Peyer's patch (tissue), 4 donors: ENCODE data around the gene MBL2.

Experiments used
- CTCF ChIP-seq, 6 experiments: fragments of 450-650 bp in 4 of 6; fragments of 200-600 bp in 2 of 6; sonication (generic) in 1 of 6; IDR thresholded peaks; one replicate each; pipeline ENCODE4 v1.5.1; 2017 to 2019; ENCODE audit warnings: antibody characterized with exemption in 6 of 6, mild to moderate bottlenecking in 3 of 6, moderate library complexity in 1 of 6
- POLR2A ChIP-seq, 2 donors: fragments of 450-650 bp; IDR thresholded peaks; one replicate each; pipeline ENCODE4 v1.5.1; 2017; ENCODE audit warnings: antibody characterized with exemption in 2 of 2, mild to moderate bottlenecking in 2 of 2, moderate library complexity in 2 of 2

- TF ChIP-seq POLR2A (IDR thresholded peaks at IDR 0.05) (no peak), CTCF (IDR thresholded peaks at IDR 0.05) (no peak)
Observed at GRCh38 chr10:52759154-52759553, 13.4 kb downstream of the MBL2 start.
